NT2/D1 (cell line): Measurements from ENCODE around the gene ATCAY.

Experiments used
- DNase-seq: peaks from one replicate; pipeline ENCODE4 v3.0.0-alpha.2; 2011; ENCODE audit warnings: low read depth, low spot score
- H3K27me3 ChIP-seq: 2 replicates; pipeline ENCODE4 v1.6.0; 2011; ENCODE audit warnings: mild to moderate bottlenecking; ENCODE audit not compliant: insufficient read length, insufficient read depth
- H3K36me3 ChIP-seq: 2 replicates; pipeline ENCODE4 v1.6.1; 2011; ENCODE audit warnings: mild to moderate bottlenecking, low read length, mixed read lengths; ENCODE audit not compliant: insufficient read depth, insufficient read length
- H3K4me1 ChIP-seq: 2 replicates; pipeline ENCODE4 v1.5.1; 2011; ENCODE audit not compliant: insufficient read depth, insufficient read length
- H3K4me3 ChIP-seq: 2 replicates; pipeline ENCODE4 v1.5.1; 2011; ENCODE audit warnings: low read depth; ENCODE audit not compliant: insufficient read length
- H3K9ac ChIP-seq: 2 replicates; pipeline ENCODE4 v1.6.0; 2011; ENCODE audit warnings: low read depth; ENCODE audit not compliant: insufficient read length
- H3K9me3 ChIP-seq: 2 replicates; pipeline ENCODE4 v1.5.1; 2011; ENCODE audit warnings: mild to moderate bottlenecking, low read length; ENCODE audit not compliant: insufficient read depth
- SUZ12 ChIP-seq: IDR thresholded peaks from 2 replicates; pipeline ENCODE4 v1.6.1; 2011; ENCODE audit not compliant: insufficient read length, insufficient read depth; ENCODE audit errors: extremely low read depth
- YY1 ChIP-seq: IDR thresholded peaks from 2 replicates; pipeline ENCODE4 v1.6.1; 2011; ENCODE audit not compliant: insufficient read length, insufficient read depth
- ZNF274 ChIP-seq: IDR thresholded peaks from 2 replicates; pipeline ENCODE4 v1.6.1; 2011; ENCODE audit warnings: mild to moderate bottlenecking, low read depth, low read length

ATCAY gene

GRCh38 chr19:3969435-3970312 lies 89.2 kb downstream of the ATCAY start:
- peaks cover 46% of the 10 kb centered on the region for H3K36me3 ChIP-seq
- H3K9ac ChIP-seq = peak overlapping the region; percentile 94
- H3K27me3 ChIP-seq = no peaks in the 10 kb centered on the region
- no peaks in the 10 kb centered on the region for H3K9me3 ChIP-seq
- DNase-seq = peak; percentile 39
- H3K4me1 ChIP-seq = peaks cover 20% of the 10 kb centered on the region
- TF ChIP-seq ZNF274 (no peak), SUZ12 (no peak), YY1 (no peak)
- peak overlapping the region; percentile 91 for H3K4me3 ChIP-seq

- Histone ChIP-seq H3K27me3 (no peaks in the 10 kb centered on the region), H3K9me3 (no peaks in the 10 kb centered on the region), H3K4me3 (peak overlapping the region; percentile 91), H3K9ac (peak overlapping the region; percentile 94), H3K36me3 (peaks cover 43% of the 10 kb centered on the region), H3K4me1 (peaks cover 17% of the 10 kb centered on the region)
- TF ChIP-seq SUZ12 = no peak
- no peak for TF ChIP-seq YY1
- TF ChIP-seq ZNF274 = no peak
- no peak for DNase-seq
Observed at GRCh38 chr19:3970313-3970807, 89.9 kb downstream of the ATCAY start.

GRCh38 chr19:3970808-3971598 lies 90.5 kb downstream of the ATCAY start, which contains the start of gene DAPK3:
DAPK3 (minus strand) TSS chr19:3971099; CDS start chr19:3969735, 1,364 bp downstream.
- Histone ChIP-seq H3K27me3 (no peaks in the 10 kb centered on the region), H3K9ac (peak within 1 kb of the TSS; percentile 94), H3K36me3 (peaks cover 43% of the 10 kb centered on the region), H3K4me3 (peak within 1 kb of the TSS; percentile 91), H3K9me3 (no peaks in the 10 kb centered on the region), H3K4me1 (peaks cover 15% of the 10 kb centered on the region)
- peak; percentile 97 for DNase-seq
- TF ChIP-seq YY1 (no peak), SUZ12 (no peak), ZNF274 (no peak)

- peaks cover 53% of the 10 kb centered on the region for H3K36me3 ChIP-seq
- H3K27me3 ChIP-seq = no peaks in the 10 kb centered on the region
- no peak overlapping the region for H3K9ac ChIP-seq
- H3K4me1 ChIP-seq = peaks cover 18% of the 10 kb centered on the region
- no peaks in the 10 kb centered on the region for H3K9me3 ChIP-seq
- no peak overlapping the region for H3K4me3 ChIP-seq
- TF ChIP-seq YY1 (no peak), SUZ12 (no peak), ZNF274 (no peak)
- DNase-seq = no peak
Observed at GRCh38 chr19:3975144-3975543, 94.7 kb downstream of the ATCAY start.

GRCh38 chr19:3975637-3976087 lies 95.2 kb downstream of the ATCAY start:
- Histone ChIP-seq H3K27me3 (no peaks in the 10 kb centered on the region), H3K9ac (no peak overlapping the region), H3K36me3 (peaks cover 59% of the 10 kb centered on the region), H3K4me3 (no peak overlapping the region), H3K4me1 (peaks cover 21% of the 10 kb centered on the region), H3K9me3 (no peaks in the 10 kb centered on the region)
- TF ChIP-seq ZNF274 (no peak), SUZ12 (no peak), YY1 (no peak)
- DNase-seq = no peak

- Histone ChIP-seq H3K27me3 (no peaks in the 10 kb centered on the region), H3K9me3 (no peaks in the 10 kb centered on the region), H3K4me3 (no peak overlapping the region), H3K4me1 (peaks cover 26% of the 10 kb centered on the region), H3K36me3 (peaks cover 69% of the 10 kb centered on the region), H3K9ac (peak overlapping the region; percentile 44)
- DNase-seq = no peak
- TF ChIP-seq ZNF274 (no peak), YY1 (no peak), SUZ12 (no peak)
Observed at GRCh38 chr19:3976495-3977241, 96.2 kb downstream of the ATCAY start.
